Activated CD8-positive, alpha-beta T cell treated with anti-CD3 and anti-CD28 coated beads for 36 hours (primary cell): ENCODE results near the gene B3GALT6. TPM values are rescaled to one million over a fixed set of nuclear protein-coding genes. Genes with fewer than 3 reads are reported as not detected.

Experiments used
- ATAC-seq: fragments of 200-7000 bp; cut with Tn5 transposase; one replicate; pipeline ENCODE4 v1.10.0; 2021; ENCODE audit warnings: mild to moderate bottlenecking, moderate library complexity
- CTCF ChIA-PET: fragments of 350-600 bp; sonication (Branson Sonifier 250); formaldehyde crosslinking; loops from one replicate; lab custom pipeline; 2021; ENCODE audit warnings: antibody characterized with exemption; lab: Charles Lee
- POLR2A ChIA-PET: fragments of 350-600 bp; sonication (Branson Sonifier 250); formaldehyde crosslinking; loops from one replicate; lab custom pipeline; 2021; ENCODE audit warnings: antibody characterized with exemption; lab: Charles Lee
- DNase-seq: peaks from one replicate; pipeline ENCODE4 v3.0.0-alpha.2; 2020
- H3K27ac Mint-ChIP-seq: one replicate; pipeline ENCODE4 v1.8.0; 2021; ENCODE audit warnings: mild to moderate bottlenecking, mixed read lengths
- H3K27me3 Mint-ChIP-seq: one replicate; pipeline ENCODE4 v1.8.0; 2021; ENCODE audit warnings: mixed read lengths
- H3K36me3 Mint-ChIP-seq: one replicate; pipeline ENCODE4 v1.8.0; 2021; ENCODE audit warnings: low read depth, mixed read lengths
- H3K4me1 Mint-ChIP-seq: one replicate; pipeline ENCODE4 v1.8.0; 2021; ENCODE audit warnings: low read depth, mixed read lengths
- H3K4me3 Mint-ChIP-seq: one replicate; pipeline ENCODE4 v1.8.0; 2021; ENCODE audit warnings: mild to moderate bottlenecking, moderate library complexity, mixed read lengths
- H3K9me3 Mint-ChIP-seq: one replicate; pipeline ENCODE4 v1.8.0; 2021; ENCODE audit warnings: mixed read lengths
- intact Hi-C: fragments of 100-400 bp; cut with micrococcal nuclease; formaldehyde crosslinking; loops from one replicate; pipeline ENCODE4 v1.10.0; 2022
- total RNA-seq, 2 experiments: library from RNA; stranded (reverse); gene quantifications; one replicate each; pipeline ENCODE4 v1.2.3, GENCODE V29; 2021
- TF ChIP-seq, protein P1 (sequence below): fragments of 200-600 bp; IDR thresholded peaks from one replicate; pipeline ENCODE4 v1.8.0; 2022; ENCODE audit warnings: antibody characterized with exemption, mild to moderate bottlenecking

The B3GALT6 gene
- total RNA-seq, 2 experiments from 2014 or later = 13.1 to 14.3 TPM

- peaks cover 25% of the 10 kb centered on the region for H3K4me1 Mint-ChIP-seq
- H3K4me3 Mint-ChIP-seq = peak overlapping the region; percentile 79
- CTCF ChIA-PET = no interaction called here
- TF ChIP-seq, protein P1, sequence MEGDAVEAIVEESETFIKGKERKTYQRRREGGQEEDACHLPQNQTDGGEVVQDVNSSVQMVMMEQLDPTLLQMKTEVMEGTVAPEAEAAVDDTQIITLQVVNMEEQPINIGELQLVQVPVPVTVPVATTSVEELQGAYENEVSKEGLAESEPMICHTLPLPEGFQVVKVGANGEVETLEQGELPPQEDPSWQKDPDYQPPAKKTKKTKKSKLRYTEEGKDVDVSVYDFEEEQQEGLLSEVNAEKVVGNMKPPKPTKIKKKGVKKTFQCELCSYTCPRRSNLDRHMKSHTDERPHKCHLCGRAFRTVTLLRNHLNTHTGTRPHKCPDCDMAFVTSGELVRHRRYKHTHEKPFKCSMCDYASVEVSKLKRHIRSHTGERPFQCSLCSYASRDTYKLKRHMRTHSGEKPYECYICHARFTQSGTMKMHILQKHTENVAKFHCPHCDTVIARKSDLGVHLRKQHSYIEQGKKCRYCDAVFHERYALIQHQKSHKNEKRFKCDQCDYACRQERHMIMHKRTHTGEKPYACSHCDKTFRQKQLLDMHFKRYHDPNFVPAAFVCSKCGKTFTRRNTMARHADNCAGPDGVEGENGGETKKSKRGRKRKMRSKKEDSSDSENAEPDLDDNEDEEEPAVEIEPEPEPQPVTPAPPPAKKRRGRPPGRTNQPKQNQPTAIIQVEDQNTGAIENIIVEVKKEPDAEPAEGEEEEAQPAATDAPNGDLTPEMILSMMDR = no peak
- ATAC-seq = no peak
- no peak overlapping the region for H3K27ac Mint-ChIP-seq
- H3K27me3 Mint-ChIP-seq = no peaks in the 10 kb centered on the region
- peaks cover 2% of the 10 kb centered on the region for H3K36me3 Mint-ChIP-seq
- no peak for DNase-seq
- intact Hi-C loops = loop anchor here (10.0 kb wide), 1 partner anchor 59 kb away; no protein-coding TSS in a partner anchor
- H3K9me3 Mint-ChIP-seq = no peaks in the 10 kb centered on the region
- POLR2A ChIA-PET = interaction anchor here (2.1 kb wide), 1 partner anchor 8 kb away, joined by 6 read pairs; no protein-coding TSS in a partner anchor
Observed at GRCh38 chr1:1203561-1204424, 28.2 kb upstream of the B3GALT6 start.

GRCh38 chr1:1204425-1204920, 27.6 kb upstream of the B3GALT6 start:
- no peak overlapping the region for H3K27ac Mint-ChIP-seq
- ChIA-PET CTCF (no interaction called here), POLR2A (interaction anchor here (0.7 to 3.7 kb wide), 5 partner anchors 8 to 171 kb away, joined by 3 to 18 read pairs (median 3); partner anchors contain the start of gene TNFRSF4)
- TF ChIP-seq, protein P1 = no peak
- H3K4me1 Mint-ChIP-seq = peaks cover 29% of the 10 kb centered on the region
- ATAC-seq (no peak), DNase-seq (no peak)
- H3K36me3 Mint-ChIP-seq = peaks cover 4% of the 10 kb centered on the region
- H3K27me3 Mint-ChIP-seq = no peaks in the 10 kb centered on the region
- intact Hi-C loops = loop anchor here (10.0 kb wide), 1 partner anchor 60 kb away; no protein-coding TSS in a partner anchor
- peak overlapping the region; percentile 79 for H3K4me3 Mint-ChIP-seq
- H3K9me3 Mint-ChIP-seq = no peaks in the 10 kb centered on the region

GRCh38 chr1:1204998-1205768, 26.9 kb upstream of the B3GALT6 start:
- H3K36me3 Mint-ChIP-seq = peaks cover 6% of the 10 kb centered on the region

DNA sequence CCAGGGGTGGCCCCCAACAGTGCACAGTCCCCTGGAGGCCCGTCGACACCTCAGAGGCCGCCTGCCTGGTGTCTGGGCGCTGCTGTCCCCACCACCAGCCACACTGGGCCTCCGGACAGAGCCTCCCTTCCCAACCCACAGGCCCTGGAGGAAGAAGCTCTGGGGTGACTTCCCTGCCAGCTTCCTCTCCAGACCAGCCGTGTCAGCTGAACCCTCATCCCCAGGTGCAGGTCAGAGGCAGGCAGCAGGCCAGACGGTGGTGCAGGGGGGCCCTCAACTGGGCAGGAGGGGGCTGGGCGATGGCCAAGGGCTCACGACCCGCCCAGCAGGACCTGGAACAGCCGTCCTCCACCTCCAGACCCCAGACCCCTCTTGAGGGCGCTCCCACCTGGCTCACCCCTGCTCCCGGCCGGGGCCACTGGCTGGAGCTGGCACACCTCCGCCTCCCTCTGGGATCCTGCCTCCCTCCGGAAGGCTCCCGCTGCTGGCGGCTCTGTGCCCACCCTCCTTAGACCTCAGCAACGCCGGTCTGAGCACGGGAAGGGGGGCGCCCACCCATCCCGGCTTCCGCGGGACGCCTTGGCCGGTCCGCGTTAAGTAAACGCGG, 26.2 kb upstream of the B3GALT6 start:
- intact Hi-C loops = loop anchor here (10.0 kb wide), 1 partner anchor 61 kb away; no protein-coding TSS in a partner anchor
- POLR2A ChIA-PET = interaction anchor here (0.5 to 3.7 kb wide), 8 partner anchors 10 to 173 kb away, joined by 3 to 18 read pairs (median 3); partner anchors contain the start of gene TNFRSF4
- Mint-ChIP-seq H3K4me3 (peak overlapping the region; percentile 79), H3K36me3 (peaks cover 10% of the 10 kb centered on the region), H3K9me3 (no peaks in the 10 kb centered on the region), H3K4me1 (peaks cover 29% of the 10 kb centered on the region), H3K27me3 (no peaks in the 10 kb centered on the region), H3K27ac (peak overlapping the region; percentile 57)
- TF ChIP-seq, protein P1 = no peak
- CTCF ChIA-PET = interaction anchor here (1.4 to 3.7 kb wide), 2 partner anchors 45 to 84 kb away, joined by 3 to 20 read pairs; no protein-coding TSS in a partner anchor
- DNase-seq (peak; percentile 21), ATAC-seq (no peak)

More at GRCh38 chr1:1204998-1205768, 26.9 kb upstream of the B3GALT6 start:
- peak overlapping the region; percentile 79 for H3K4me3 Mint-ChIP-seq
- TF ChIP-seq, protein P1 = no peak
- ATAC-seq = no peak
- POLR2A ChIA-PET = interaction anchor here (0.7 to 3.7 kb wide), 9 partner anchors 8 to 172 kb away, joined by 3 to 18 read pairs (median 3); partner anchors contain the start of gene TNFRSF4
- H3K9me3 Mint-ChIP-seq = no peaks in the 10 kb centered on the region
- CTCF ChIA-PET = interaction anchor here (1.4 to 3.7 kb wide), 2 partner anchors 45 to 83 kb away, joined by 3 to 20 read pairs; no protein-coding TSS in a partner anchor
- no peaks in the 10 kb centered on the region for H3K27me3 Mint-ChIP-seq
- peak overlapping the region; percentile 57 for H3K27ac Mint-ChIP-seq
- DNase-seq = peak; percentile 37
- intact Hi-C loops = loop anchor here (10.0 kb wide), 1 partner anchor 60 kb away; no protein-coding TSS in a partner anchor
- H3K4me1 Mint-ChIP-seq = peaks cover 30% of the 10 kb centered on the region
